DND-41 (cell line): Measurements from ENCODE around the gene MPV17.

Source experiments
- EZH2 ChIP-seq: IDR thresholded peaks from 3 replicates; pipeline ENCODE4 v1.6.1; 2012; ENCODE audit warnings: borderline replicate concordance, low read depth, mild to moderate bottlenecking, moderate library complexity, low read length, inconsistent platforms; ENCODE audit not compliant: severe bottlenecking
- TF ChIP-seq, protein P1 (sequence below): IDR thresholded peaks from 2 replicates; pipeline ENCODE4 v1.5.1; 2012; ENCODE audit warnings: borderline replicate concordance, low read length, moderate library complexity, mild to moderate bottlenecking; ENCODE audit not compliant: poor library complexity, severe bottlenecking; ENCODE audit errors: extremely low read depth

- TF ChIP-seq, protein P1, sequence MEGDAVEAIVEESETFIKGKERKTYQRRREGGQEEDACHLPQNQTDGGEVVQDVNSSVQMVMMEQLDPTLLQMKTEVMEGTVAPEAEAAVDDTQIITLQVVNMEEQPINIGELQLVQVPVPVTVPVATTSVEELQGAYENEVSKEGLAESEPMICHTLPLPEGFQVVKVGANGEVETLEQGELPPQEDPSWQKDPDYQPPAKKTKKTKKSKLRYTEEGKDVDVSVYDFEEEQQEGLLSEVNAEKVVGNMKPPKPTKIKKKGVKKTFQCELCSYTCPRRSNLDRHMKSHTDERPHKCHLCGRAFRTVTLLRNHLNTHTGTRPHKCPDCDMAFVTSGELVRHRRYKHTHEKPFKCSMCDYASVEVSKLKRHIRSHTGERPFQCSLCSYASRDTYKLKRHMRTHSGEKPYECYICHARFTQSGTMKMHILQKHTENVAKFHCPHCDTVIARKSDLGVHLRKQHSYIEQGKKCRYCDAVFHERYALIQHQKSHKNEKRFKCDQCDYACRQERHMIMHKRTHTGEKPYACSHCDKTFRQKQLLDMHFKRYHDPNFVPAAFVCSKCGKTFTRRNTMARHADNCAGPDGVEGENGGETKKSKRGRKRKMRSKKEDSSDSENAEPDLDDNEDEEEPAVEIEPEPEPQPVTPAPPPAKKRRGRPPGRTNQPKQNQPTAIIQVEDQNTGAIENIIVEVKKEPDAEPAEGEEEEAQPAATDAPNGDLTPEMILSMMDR = no peak
- TF ChIP-seq EZH2 = no peak
These were observed 44.9 kb downstream of the MPV17 start for GRCh38 chr2:27278010-27278409.
